Right atrium auricular region (tissue), 2 donors: ENCODE measurements around the gene OTUD5. TPM values are rescaled to one million over a fixed set of nuclear protein-coding genes. Genes with fewer than 3 reads are reported as not detected.

Experiments
- DNase-seq: peaks from one replicate; pipeline ENCODE4 v3.0.0-alpha.2; 2019; ENCODE audit warnings: low spot score
- H3K27ac ChIP-seq, 2 donors: fragments of 200-600 bp; sonication (generic); 1 replicate in 1 of 2; 2 replicates in 1 of 2; pipeline ENCODE4 v1.5.1; 2016 to 2019
- H3K27me3 ChIP-seq, 2 donors: fragments of 200-600 bp; sonication (generic); one replicate each; pipeline versions ENCODE4 v1.5.1 to v1.6.0; 2017 to 2019
- H3K36me3 ChIP-seq: fragments of 200-600 bp; sonication (generic); one replicate; pipeline ENCODE4 v1.5.1; 2016
- H3K4me1 ChIP-seq, 2 donors: fragments of 200-600 bp; sonication (generic); one replicate each; pipeline versions ENCODE4 v1.5.1 to v1.6.0; 2017 to 2019
- H3K4me3 ChIP-seq, 2 donors: fragments of 200-600 bp; sonication (generic); 1 replicate in 1 of 2; 2 replicates in 1 of 2; pipeline ENCODE4 v1.5.1; 2017 to 2019; ENCODE audit warnings: mild to moderate bottlenecking in 1 of 2, moderate library complexity in 1 of 2
- H3K9me3 ChIP-seq, 2 donors: fragments of 200-600 bp; sonication (generic); one replicate each; pipeline ENCODE4 v1.5.1; 2019
- CTCF ChIP-seq, 2 donors: fragments of 200-600 bp; sonication (generic); IDR thresholded peaks; one replicate each; pipeline ENCODE4 v1.5.1; 2019; ENCODE audit warnings: antibody characterized with exemption in 2 of 2
- total RNA-seq, 2 donors: library from RNA; depleted of rRNA; stranded (reverse); fragments of >200 nt; gene quantifications; one replicate each; pipeline ENCODE4 v1.1.0, GENCODE V29; 2016

The OTUD5 gene
- total RNA-seq, 2 donors from 2014 or later = 15.4 to 23.9 TPM

- Histone ChIP-seq H3K4me3 (peak overlapping the region; percentile 53 to 61), H3K27me3 (no peaks in the 10 kb centered on the region), H3K36me3 (peaks cover 10% of the 10 kb centered on the region), H3K27ac (peak overlapping the region; percentile 70 to 87), H3K4me1 (peaks cover 0 to 24% of the 10 kb centered on the region in 2 donors), H3K9me3 (no peaks in the 10 kb centered on the region)
- DNase-seq = no peak
- no peak for TF ChIP-seq CTCF (IDR thresholded peaks at IDR 0.05)
These were observed 39.1 kb downstream of the OTUD5 start for GRCh38 chrX:48918301-48918642.

- H3K4me3 ChIP-seq = peak overlapping the region in 1 of 2 donors; percentile 27
- no peaks in the 10 kb centered on the region for H3K9me3 ChIP-seq
- peak; percentile 69 to 92 for TF ChIP-seq CTCF (IDR thresholded peaks at IDR 0.05)
These were observed 40.0 kb downstream of the OTUD5 start for GRCh38 chrX:48917139-48918001.

GRCh38 chrX:48914593-48915493 lies 42.6 kb downstream of the OTUD5 start:
- H3K9me3 ChIP-seq = no peaks in the 10 kb centered on the region
- no peak overlapping the region for H3K27ac ChIP-seq
- H3K4me1 ChIP-seq = peaks cover 0 to 19% of the 10 kb centered on the region in 2 donors
- TF ChIP-seq CTCF (IDR thresholded peaks at IDR 0.05) = no peak
- no peak for DNase-seq
- H3K36me3 ChIP-seq = no peaks in the 10 kb centered on the region
- H3K4me3 ChIP-seq = no peak overlapping the region
- H3K27me3 ChIP-seq = no peaks in the 10 kb centered on the region

More at GRCh38 chrX:48917139-48918001, 40.0 kb downstream of the OTUD5 start:
- Histone ChIP-seq H3K27ac (peak overlapping the region; percentile 70 to 87), H3K27me3 (no peaks in the 10 kb centered on the region), H3K4me1 (peaks cover 0 to 24% of the 10 kb centered on the region in 2 donors), H3K36me3 (peaks cover 3% of the 10 kb centered on the region)
- DNase-seq = peak; percentile 92

GRCh38 chrX:48913605-48914366 lies 43.6 kb downstream of the OTUD5 start:
- no peaks in the 10 kb centered on the region for H3K36me3 ChIP-seq

More at GRCh38 chrX:48913605-48914366, 43.6 kb downstream of the OTUD5 start:
- Histone ChIP-seq H3K4me3 (no peak overlapping the region), H3K9me3 (no peaks in the 10 kb centered on the region), H3K4me1 (peaks cover 0 to 14% of the 10 kb centered on the region in 2 donors), H3K27me3 (no peaks in the 10 kb centered on the region), H3K27ac (no peak overlapping the region)
- DNase-seq = no peak
- TF ChIP-seq CTCF (IDR thresholded peaks at IDR 0.05) = no peak
